Cardiac ventricle fibroblast (primary cell): Measurements from ENCODE around the gene MMP24OS. TPM values are rescaled to one million over a fixed set of nuclear protein-coding genes. Genes with fewer than 3 reads are reported as not detected.

Experiments
- total RNA-seq: library from RNA; depleted of rRNA; stranded (reverse); fragments of >200 nt; gene quantifications from 2 replicates; pipeline ENCODE4 v1.2.3, GENCODE V29; 2015

MMP24OS gene
- 26.0 and 28.8 TPM in 2 replicates for total RNA-seq

GRCh38 chr20:35277531-35278395, at the start of gene MMP24OS:
TSS of gene MMP24OS (minus strand) at chr20:35278122. CDS start at chr20:35277929, 193 bp downstream.

GRCh38 chr20:35291654-35292503, 14.0 kb upstream of the MMP24OS start, which contains the start of gene FAM83C:
TSS of gene FAM83C (minus strand) at chr20:35292425. CDS start at chr20:35292304, 121 bp downstream.

GRCh38 chr20:35284267-35284991, 6.5 kb upstream of the MMP24OS start, which contains the start of gene EIF6:
TSS of gene EIF6 (minus strand) at chr20:35284772. CDS start at chr20:35284487, 285 bp downstream.

Other genes with a start within 250 kb of the MMP24OS start
- gene TRPC4AP, start 185.3 kb downstream of the MMP24OS start, total RNA-seq = 81.1 and 81.9 TPM in 2 replicates
- gene EDEM2, start 130.8 kb downstream of the MMP24OS start, total RNA-seq = 31.6 and 32.9 TPM in 2 replicates
- gene PROCR, start 106.0 kb downstream of the MMP24OS start, total RNA-seq = 16.8 and 39.7 TPM in 2 replicates
- 0.05 and 0.06 TPM in 2 replicates for gene MMP24, start 51.4 kb downstream of the MMP24OS start, total RNA-seq
- gene EIF6, start 6.7 kb upstream of the MMP24OS start, total RNA-seq = 71.7 and 78.9 TPM in 2 replicates
- gene FAM83C, start 14.3 kb upstream of the MMP24OS start, total RNA-seq = not detected in 2 replicates
- 21.9 and 27.9 TPM in 2 replicates for gene UQCC1, start 133.9 kb upstream of the MMP24OS start, total RNA-seq
- 43.9 and 50.2 TPM in 2 replicates for gene GDF5, start 160.1 kb upstream of the MMP24OS start, total RNA-seq
- gene CEP250, start 177.5 kb upstream of the MMP24OS start, total RNA-seq = 20.3 and 30.8 TPM in 2 replicates